GM19324 (cell line): ENCODE measurements around the gene GZMB.
"Not testable (repeated sequence)": the region's sequence is repeated elsewhere in the genome, so short reads cannot be mapped to it uniquely, and the experiment has no call there.

ENCODE experiments used
- ATAC-seq: cut with Tn5 transposase; IDR thresholded peaks from one replicate; pipeline ENCODE4 v1.9.1; 2021; ENCODE audit warnings: mild to moderate bottlenecking, moderate library complexity; ENCODE audit not compliant: unreplicated experiment, low FRiP score

GZMB gene

GRCh38 chr14:24632336-24632735, 1.7 kb downstream of the GZMB start:
- ATAC-seq, result no peak

- ATAC-seq, result no peak
Measured at GRCh38 chr14:24631749-24632335, 2.1 kb downstream of the GZMB start.

GRCh38 chr14:24630872-24631477, 3.0 kb downstream of the GZMB start:
- ATAC-seq, result no peak

DNA sequence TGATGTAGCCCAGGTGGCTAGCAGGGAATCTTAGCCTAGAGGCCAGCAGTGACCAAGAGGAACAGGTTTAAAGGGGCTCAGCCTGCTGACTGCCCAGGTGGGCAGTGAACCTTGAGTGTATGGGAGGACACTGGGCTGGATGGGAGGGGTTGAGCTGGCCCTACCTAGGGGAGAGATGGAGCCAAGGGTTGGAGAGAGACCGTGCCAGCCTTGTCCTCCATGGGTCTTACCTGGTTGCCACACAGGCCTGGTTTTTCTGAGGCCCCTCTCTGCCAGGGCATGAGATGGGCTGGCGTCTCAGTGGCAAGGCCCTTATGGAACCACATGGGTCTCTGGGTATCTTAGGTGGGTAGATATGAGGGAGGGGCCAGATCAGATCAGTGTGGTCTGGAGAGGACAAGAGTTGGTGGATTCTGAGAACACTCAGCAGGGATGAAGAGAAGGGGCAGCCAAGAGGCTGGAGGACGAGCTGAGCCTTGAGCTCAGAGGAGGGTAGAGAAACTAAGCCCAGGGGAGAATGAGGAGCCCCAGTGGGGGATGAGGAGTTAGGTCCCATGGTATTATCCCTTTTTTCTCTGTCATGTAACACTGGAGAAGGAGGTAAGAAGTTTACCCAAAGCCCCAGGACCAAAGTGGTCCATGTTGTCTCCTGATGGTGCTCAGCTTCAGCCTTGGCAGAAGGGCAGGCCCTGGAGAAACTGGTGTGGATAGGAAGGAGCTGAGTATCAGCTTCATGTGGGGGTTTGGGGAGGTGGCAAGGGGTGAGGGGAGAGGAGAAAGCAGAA, 3.7 kb downstream of the GZMB start:
- no peak for ATAC-seq

DNA sequence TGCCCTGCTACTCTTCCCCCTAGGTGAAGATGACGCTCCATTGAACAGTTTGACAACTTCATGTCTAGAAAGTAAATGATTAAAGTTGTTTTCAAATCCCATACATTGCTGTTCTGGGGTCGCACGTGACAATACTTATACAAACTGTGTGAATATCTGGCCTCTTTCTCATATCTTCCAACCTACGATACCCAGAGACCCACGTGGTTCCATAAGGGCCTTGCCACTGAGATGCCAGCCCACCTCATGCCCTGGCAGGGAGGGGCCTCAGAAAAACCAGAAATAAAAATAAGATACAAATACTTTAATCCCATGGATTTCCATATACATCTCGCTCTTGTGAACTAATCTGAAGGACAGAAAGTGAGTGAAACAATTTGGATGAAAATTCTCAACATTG, 4.5 kb downstream of the GZMB start:
- no peak for ATAC-seq

GRCh38 chr14:24613747-24614146, 20.2 kb downstream of the GZMB start:
- ATAC-seq, result no peak

DNA sequence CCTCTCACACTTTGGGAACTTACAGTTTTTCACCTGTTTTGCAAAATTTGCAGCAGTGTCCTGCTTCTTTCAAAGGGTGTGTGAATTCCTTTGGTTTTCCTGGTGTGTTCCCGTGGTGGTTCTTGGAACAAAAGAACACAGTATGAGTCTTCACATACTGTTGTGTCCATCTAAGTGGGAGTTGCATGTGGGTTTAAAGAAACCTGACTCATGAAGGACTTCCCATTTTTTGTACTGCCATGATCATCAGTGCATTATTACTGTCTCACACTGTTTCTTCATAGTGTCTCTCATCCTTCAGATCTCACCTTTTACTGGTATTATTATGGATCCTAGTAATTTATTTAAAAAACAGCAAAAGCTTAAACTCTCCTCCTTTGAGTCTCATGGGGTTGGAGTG, 20.7 kb downstream of the GZMB start:
- ATAC-seq, result no peak

DNA sequence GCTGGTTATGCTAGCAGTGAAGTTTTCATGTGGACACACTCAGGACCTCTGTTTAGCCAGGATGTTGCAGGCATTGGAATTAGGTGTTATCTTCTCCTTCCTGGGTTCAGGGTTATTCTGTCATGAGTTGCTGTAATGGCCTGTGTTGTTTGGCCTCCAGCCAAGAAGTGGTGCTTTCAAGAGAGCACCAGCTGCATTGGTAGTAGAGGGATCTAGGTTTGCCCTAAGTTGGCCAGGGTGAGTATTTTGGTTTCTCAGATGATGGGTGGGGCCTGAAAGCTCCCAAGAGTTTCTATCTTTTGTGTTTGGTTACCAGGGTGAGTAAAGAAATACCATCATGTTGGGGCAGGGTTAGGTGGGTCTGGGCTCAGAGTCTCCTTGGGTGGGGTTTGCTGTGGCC, 21.8 kb downstream of the GZMB start:
- no peak for ATAC-seq

DNA sequence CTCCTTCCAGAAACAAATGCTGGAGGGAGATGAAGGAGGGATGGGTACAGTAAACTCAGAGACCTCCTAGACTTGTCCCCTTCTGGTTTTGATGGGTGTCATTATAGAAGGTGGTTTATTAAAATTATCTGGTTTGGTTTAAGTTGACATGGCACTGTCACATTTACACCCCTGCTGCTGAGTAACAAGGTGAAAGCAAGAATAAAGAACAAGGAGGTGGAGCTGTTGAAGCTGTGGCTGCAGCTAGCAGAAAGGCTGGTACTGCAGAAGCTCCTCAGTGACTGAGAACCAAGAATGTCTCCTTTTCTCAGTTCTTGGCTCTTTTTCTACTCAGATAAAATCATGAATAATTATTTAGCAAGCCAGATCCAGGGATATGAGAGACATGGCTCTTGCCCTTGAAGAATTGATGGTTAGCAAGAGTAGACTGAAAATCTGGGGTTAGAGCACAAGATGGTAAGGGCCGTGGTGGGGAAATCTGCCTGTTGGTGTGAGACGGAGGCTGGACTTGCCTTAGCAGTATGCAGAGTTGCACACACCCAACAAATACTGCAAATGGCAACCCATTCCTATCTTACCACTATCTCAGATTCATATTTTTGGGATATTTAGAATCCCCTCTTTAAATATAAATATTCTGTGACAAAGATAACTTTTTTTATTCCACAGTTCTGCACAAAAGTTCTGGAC, 24.2 kb downstream of the GZMB start, which contains the start of gene GZMH:
Gene GZMH, minus strand, starts transcription at position 31 of the 690 bp plus-strand sequence. CDS start 72 bp downstream, outside the sequence.
- peak; percentile 48 for ATAC-seq

DNA sequence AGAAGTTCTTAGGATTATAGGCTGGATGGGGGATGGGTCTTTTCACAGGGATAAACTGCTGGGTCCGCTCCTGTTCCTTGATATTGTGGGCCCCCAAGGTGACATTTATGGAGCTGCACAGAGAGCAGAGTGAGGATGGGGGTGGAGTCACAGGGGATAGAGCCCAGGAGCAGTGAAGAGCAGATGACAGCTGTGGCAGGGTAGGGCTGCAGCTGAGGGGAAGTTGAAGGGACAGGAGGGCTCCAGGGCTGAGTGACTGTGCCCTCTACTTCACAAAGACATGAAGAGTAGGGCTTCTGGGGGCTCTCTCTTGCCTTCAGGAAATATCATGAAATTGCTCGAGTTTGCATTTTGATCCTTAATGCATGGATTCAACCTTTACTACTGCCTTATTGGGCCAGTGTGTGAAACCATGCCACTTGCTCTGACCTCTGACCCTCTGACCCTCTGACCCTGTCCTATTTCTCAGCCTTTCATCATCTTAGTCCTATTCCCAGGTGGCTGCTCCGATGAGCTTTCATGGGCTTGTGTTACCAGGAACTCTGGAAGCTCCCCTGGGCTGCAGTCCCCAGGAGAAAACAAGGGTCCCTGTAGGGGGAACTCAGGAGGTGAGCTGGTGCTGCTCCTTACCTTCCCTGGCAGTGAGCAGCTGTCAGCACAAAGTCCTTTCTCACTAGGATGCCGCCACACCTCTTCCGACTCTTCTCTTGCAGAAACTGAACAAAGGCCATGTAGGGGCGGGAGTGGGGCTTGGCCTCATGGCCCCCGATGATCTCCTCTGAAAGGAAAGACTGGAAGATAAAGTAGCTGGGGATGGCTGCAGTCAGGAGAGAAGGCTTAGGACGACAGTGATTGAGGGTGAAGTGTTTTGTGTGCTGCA, 26.1 kb downstream of the GZMB start:
- no peak for ATAC-seq

- peak; percentile 42 for ATAC-seq
Measured at GRCh38 chr14:24607081-24607480, 26.9 kb downstream of the GZMB start.

DNA sequence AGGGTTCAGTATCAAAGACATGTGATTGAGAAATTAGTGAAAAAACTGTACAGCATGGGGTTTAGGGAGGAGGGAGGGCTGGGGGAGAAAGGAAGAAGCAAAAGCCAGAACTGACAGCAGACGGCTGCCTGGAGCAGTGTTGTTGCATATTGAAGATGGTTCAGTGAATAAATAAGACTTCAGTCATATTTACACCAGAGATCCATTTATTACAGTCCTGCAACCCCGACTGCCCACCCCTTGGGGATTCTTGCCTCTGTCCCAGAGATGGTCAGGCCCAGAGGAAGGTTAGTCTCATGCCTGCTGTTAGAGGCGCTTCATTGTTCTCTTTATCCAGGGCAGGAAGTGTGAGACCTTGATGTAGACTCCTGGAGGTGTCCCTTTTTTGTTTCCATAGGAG, 27.7 kb downstream of the GZMB start:
- no peak for ATAC-seq

- ATAC-seq, result peak; percentile 65
Measured at GRCh38 chr14:24605435-24606190, 28.4 kb downstream of the GZMB start.

- ATAC-seq, result no peak
Measured at GRCh38 chr14:24597403-24597802, 36.6 kb downstream of the GZMB start.

- no peak for ATAC-seq
Measured at GRCh38 chr14:24595073-24595808, 38.7 kb downstream of the GZMB start.

DNA sequence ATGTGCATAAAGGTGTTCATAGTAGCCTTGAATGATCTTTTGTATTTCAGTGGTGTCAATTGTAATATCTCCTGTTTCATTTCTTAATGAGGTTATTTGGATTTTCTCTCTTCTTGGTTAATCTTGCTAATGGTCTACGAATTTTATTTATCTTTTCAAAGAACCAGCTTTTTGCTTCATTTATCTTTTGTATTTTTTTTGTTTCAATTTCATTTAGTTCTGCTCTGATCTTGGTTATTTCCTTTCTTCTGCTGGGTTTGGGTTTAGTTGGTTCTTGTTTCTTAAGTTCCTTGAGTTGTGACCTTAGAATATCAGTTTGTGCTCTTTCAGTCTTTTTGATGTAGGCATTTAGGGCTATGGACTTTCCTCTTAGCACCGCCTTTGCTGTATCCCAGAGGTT, 43.0 kb downstream of the GZMB start:
- not testable (repeated sequence) for ATAC-seq

GRCh38 chr14:24584402-24584801, 49.6 kb downstream of the GZMB start:
- not testable (repeated sequence) for ATAC-seq
